Epithelial cell of proximal tubule (primary cell): ENCODE measurements around the gene GSTM2. TPM values are rescaled to one million over a fixed set of nuclear protein-coding genes. Genes with fewer than 3 reads are reported as not detected.

Source experiments
- DNase-seq: peaks from one replicate; pipeline ENCODE4 v3.0.0-alpha.2; 2011; ENCODE audit warnings: low read depth
- H3K4me3 ChIP-seq: 2 replicates; pipeline ENCODE4 v1.5.1; 2011; ENCODE audit warnings: low read depth, mild to moderate bottlenecking, low read length
- CTCF ChIP-seq: conservative IDR thresholded peaks from 2 replicates; pipeline ENCODE4 v1.5.1; 2012; ENCODE audit warnings: low read depth, mild to moderate bottlenecking, low read length
- total RNA-seq: library from RNA; depleted of rRNA; stranded (reverse); fragments of >200 nt; gene quantifications from 2 replicates; pipeline ENCODE4 v1.2.3, GENCODE V29; 2015

GSTM2 gene
- total RNA-seq, 1 donor from 2014 or later = 8.9 TPM

- no peak for DNase-seq
- TF ChIP-seq CTCF = peak; percentile 3
- H3K4me3 ChIP-seq = no peak overlapping the region
Measured at GRCh38 chr1:109625601-109626560, 42.0 kb upstream of the GSTM2 start.

- no peak for TF ChIP-seq CTCF
- DNase-seq = no peak
- H3K4me3 ChIP-seq = no peak overlapping the region
Measured at GRCh38 chr1:109626682-109627408, 41.0 kb upstream of the GSTM2 start.

- TF ChIP-seq CTCF = no peak
- DNase-seq = peak; percentile 70
- H3K4me3 ChIP-seq = no peak overlapping the region
Measured at GRCh38 chr1:109627692-109628399, 40.0 kb upstream of the GSTM2 start.

GRCh38 chr1:109628540-109629321, 39.1 kb upstream of the GSTM2 start:
- peak; percentile 80 for DNase-seq
- no peak overlapping the region for H3K4me3 ChIP-seq
- no peak for TF ChIP-seq CTCF

- no peak for DNase-seq
- no peak overlapping the region for H3K4me3 ChIP-seq
- TF ChIP-seq CTCF = no peak
Measured at GRCh38 chr1:109629372-109630030, 38.4 kb upstream of the GSTM2 start.
